H1 (cell line): ENCODE data around the gene DGAT2. TPM values are rescaled to one million over a fixed set of nuclear protein-coding genes. Genes with fewer than 3 reads are reported as not detected.

Source experiments
- CTCF ChIA-PET: fragments of 300-600 bp; sonication (Branson Sonifier 250); formaldehyde crosslinking; loops from one replicate; lab custom pipeline; 2021; ENCODE audit not compliant: partially characterized antibody; lab: Charles Lee
- POLR2A ChIA-PET: fragments of 300-600 bp; sonication (Branson Sonifier 250); formaldehyde crosslinking; loops from one replicate; lab custom pipeline; 2021; ENCODE audit warnings: inconsistent platforms; ENCODE audit not compliant: partially characterized antibody; lab: Charles Lee
- DNase-seq, 2 experiments: peaks; one replicate each; pipeline versions ENCODE4 v3.0.0 to v3.0.0-alpha.2; 2010 to 2022; ENCODE audit warnings: low spot score in 2 of 2, low read depth in 1 of 2, mixed read lengths in 1 of 2
- FAIRE-seq: peaks from 2 replicates; lab custom pipeline; 2011; peaks lifted over from hg19 to GRCh38; lab: Jason Lieb, UNC
- H2AFZ ChIP-seq: 2 replicates; pipeline ENCODE4 v1.8.1; 2012; ENCODE audit warnings: low read length, inconsistent platforms
- H2AK5ac ChIP-seq: 2 replicates; pipeline ENCODE4 v1.6.1; 2013; ENCODE audit warnings: low read depth, low read length
- H2BK120ac ChIP-seq: replicated peaks from 2 replicates; pipeline ENCODE3; 2013; ENCODE audit warnings: low read depth, low read length, inconsistent platforms
- H2BK12ac ChIP-seq: 2 replicates; pipeline ENCODE4 v1.6.1; 2013; ENCODE audit warnings: low read depth, low read length
- H2BK15ac ChIP-seq: 2 replicates; pipeline ENCODE4 v1.6.1; 2013; ENCODE audit warnings: low read length
- H2BK20ac ChIP-seq: 2 replicates; pipeline ENCODE4 v1.6.1; 2013; ENCODE audit warnings: low read length
- H2BK5ac ChIP-seq: 2 replicates; pipeline ENCODE4 v1.6.1; 2013; ENCODE audit warnings: low read depth, low read length
- H3K14ac ChIP-seq: 2 replicates; pipeline ENCODE4 v1.6.1; 2013; ENCODE audit warnings: inconsistent platforms; ENCODE audit not compliant: insufficient read length
- H3K18ac ChIP-seq: 2 replicates; pipeline ENCODE4 v1.6.1; 2013; ENCODE audit warnings: low read length; ENCODE audit errors: extremely low read depth
- H3K23ac ChIP-seq: 2 replicates; pipeline ENCODE4 v1.6.1; 2013; ENCODE audit warnings: inconsistent platforms; ENCODE audit not compliant: insufficient read length
- H3K23me2 ChIP-seq: 2 replicates; pipeline ENCODE4 v1.6.1; 2013; ENCODE audit warnings: low read depth, low read length
- H3K27ac ChIP-seq: 2 replicates; pipeline ENCODE4 v1.6.1; 2011; ENCODE audit warnings: low read depth, low read length, inconsistent platforms
- H3K27me3 ChIP-seq, 4 experiments: replicated peaks in 1 of 4; 1 replicate in 1 of 4; 2 replicates in 3 of 4; pipeline versions ENCODE4 v1.6.1 to v1.8.1; 2011 to 2013; ENCODE audit warnings: low read length in 3 of 4, mild to moderate bottlenecking in 3 of 4, inconsistent platforms in 2 of 4, mixed read lengths in 2 of 4, moderate library complexity in 1 of 4; ENCODE audit not compliant: control insufficient read depth in 3 of 4, insufficient read depth in 3 of 4; ENCODE audit errors: extremely low read depth in 1 of 4
- H3K36me3 ChIP-seq, 4 experiments: 2 replicates each; pipeline versions ENCODE4 v1.6.1 to v1.8.1; 2011 to 2013; ENCODE audit warnings: mild to moderate bottlenecking in 4 of 4, low read length in 3 of 4, moderate library complexity in 2 of 4, control low read depth in 1 of 4, inconsistent platforms in 1 of 4; ENCODE audit not compliant: insufficient read depth in 4 of 4, control insufficient read depth in 2 of 4
- H3K4ac ChIP-seq: replicated peaks from 2 replicates; pipeline ENCODE3; 2013; ENCODE audit warnings: low read length, low read depth, mixed read lengths, inconsistent platforms; ENCODE audit not compliant: insufficient read length
- H3K4me1 ChIP-seq, 4 experiments: replicated peaks in 1 of 4; 1 replicate in 1 of 4; 2 replicates in 3 of 4; pipeline versions ENCODE4 v1.6.1 to v1.8.1; 2011 to 2013; ENCODE audit warnings: low read length in 3 of 4, inconsistent platforms in 2 of 4, mixed read lengths in 1 of 4; ENCODE audit not compliant: insufficient read depth in 4 of 4, control insufficient read depth in 3 of 4
- H3K4me2 ChIP-seq, 2 experiments: 2 replicates each; pipeline versions ENCODE4 v1.6.1 to v1.8.1; 2011 to 2013; ENCODE audit warnings: low read depth in 2 of 2, low read length in 2 of 2, control low read depth in 1 of 2, inconsistent platforms in 1 of 2, mild to moderate bottlenecking in 1 of 2; ENCODE audit not compliant: insufficient read depth in 1 of 2
- H3K4me3 ChIP-seq, 4 experiments: fragments of 200-600, 300-600 bp in 1 of 4; sonication (generic), shearing (Covaris generic), sonication (Bioruptor Twin) in 1 of 4; 2 replicates each; pipeline versions ENCODE4 v1.5.1 to v1.8.1; 2011 to 2016; ENCODE audit warnings: low read length in 4 of 4, low read depth in 3 of 4, control low read depth in 2 of 4, inconsistent platforms in 2 of 4, mild to moderate bottlenecking in 2 of 4, mixed read lengths in 1 of 4, moderate library complexity in 1 of 4; ENCODE audit not compliant: insufficient read depth in 2 of 4; ENCODE audit errors: extremely low read depth in 1 of 4
- H3K56ac ChIP-seq: replicated peaks from 2 replicates; pipeline ENCODE3; 2013; ENCODE audit warnings: low read depth, mild to moderate bottlenecking, mixed read lengths, low read length, inconsistent platforms; ENCODE audit not compliant: insufficient read length
- H3K79me1 ChIP-seq: 2 replicates; pipeline ENCODE4 v1.6.1; 2013; ENCODE audit warnings: low read depth, low read length, control low read depth
- H3K79me2 ChIP-seq, 2 experiments: 2 replicates each; pipeline versions ENCODE4 v1.6.1 to v1.8.1; 2012 to 2013; ENCODE audit warnings: low read length in 2 of 2, mild to moderate bottlenecking in 2 of 2, inconsistent platforms in 1 of 2; ENCODE audit not compliant: insufficient read depth in 2 of 2, control insufficient read depth in 1 of 2
- H3K9ac ChIP-seq, 4 experiments: replicated peaks in 1 of 4; 1 replicate in 1 of 4; 2 replicates in 3 of 4; pipeline versions ENCODE4 v1.6.1 to v1.8.1; 2011 to 2013; ENCODE audit warnings: low read depth in 3 of 4, low read length in 3 of 4, control low read depth in 2 of 4, mild to moderate bottlenecking in 2 of 4, moderate library complexity in 2 of 4, inconsistent platforms in 1 of 4; ENCODE audit errors: extremely low read depth in 1 of 4
- H3K9me3 ChIP-seq, 2 experiments: 2 replicates each; pipeline versions ENCODE4 v1.6.1 to v1.8.1; 2012 to 2013; ENCODE audit warnings: mild to moderate bottlenecking in 2 of 2, moderate library complexity in 2 of 2, control low read depth in 1 of 2, inconsistent platforms in 1 of 2, low read depth in 1 of 2, low read length in 1 of 2, mixed read lengths in 1 of 2; ENCODE audit not compliant: insufficient read depth in 2 of 2
- H4K20me1 ChIP-seq, 2 experiments: replicated peaks in 1 of 2; 2 replicates each; pipeline versions ENCODE3 to v1.8.1; 2011 to 2013; ENCODE audit warnings: inconsistent platforms in 2 of 2, low read length in 2 of 2, mild to moderate bottlenecking in 1 of 2; ENCODE audit not compliant: insufficient read depth in 2 of 2, control insufficient read depth in 1 of 2
- H4K5ac ChIP-seq: 2 replicates; pipeline ENCODE4 v1.6.1; 2013; ENCODE audit warnings: low read length, low read depth, mixed read lengths, inconsistent platforms; ENCODE audit not compliant: insufficient read length
- H4K8ac ChIP-seq: 2 replicates; pipeline ENCODE4 v1.8.0; 2013; ENCODE audit warnings: mild to moderate bottlenecking, moderate library complexity, low read length, inconsistent platforms; ENCODE audit not compliant: insufficient read depth; ENCODE audit errors: extremely low read depth
- H4K91ac ChIP-seq: replicated peaks from 2 replicates; pipeline ENCODE3; 2013; ENCODE audit warnings: low read length, mixed read lengths, inconsistent platforms; ENCODE audit not compliant: insufficient read length
- ASH2L ChIP-seq: fragments of 200-600, 300-600 bp; sonication (generic); IDR thresholded peaks from one replicate; pipeline ENCODE4 v1.7.1; 2017; ENCODE audit warnings: low read length
- BACH1 ChIP-seq: IDR thresholded peaks from 2 replicates; pipeline ENCODE4 v1.6.1; 2012; ENCODE audit warnings: low read length, improper control_type of control experiment
- BCL11A ChIP-seq, 2 experiments: IDR thresholded peaks; one replicate each; pipeline ENCODE4 v1.6.1; 2011; ENCODE audit warnings: low read depth in 2 of 2, low read length in 2 of 2, mild to moderate bottlenecking in 2 of 2
- BRCA1 ChIP-seq: IDR thresholded peaks from 2 replicates; pipeline ENCODE4 v1.6.1; 2012; ENCODE audit warnings: low read depth, low read length, improper control_type of control experiment
- E2F6 ChIP-seq: IDR thresholded peaks from 2 replicates; pipeline ENCODE4 v1.6.1; 2012; ENCODE audit warnings: inconsistent platforms
- JUN ChIP-seq: IDR thresholded peaks from 2 replicates; pipeline ENCODE4 v1.6.1; 2011; ENCODE audit warnings: low read depth, mild to moderate bottlenecking, improper control_type of control experiment, low read length
- KDM1A ChIP-seq: fragments of 200-600, 300-600 bp; sonication (generic); IDR thresholded peaks from 2 replicates; pipeline ENCODE4 v1.7.1; 2016; ENCODE audit warnings: mild to moderate bottlenecking, low read length, borderline replicate concordance
- KDM4A ChIP-seq: IDR thresholded peaks from one replicate; pipeline ENCODE4 v1.7.1; 2012; ENCODE audit warnings: low read depth, mild to moderate bottlenecking, moderate library complexity, low read length, inconsistent platforms; ENCODE audit not compliant: severe bottlenecking
- POLR2AphosphoS5 ChIP-seq: IDR thresholded peaks from 2 replicates; pipeline ENCODE4 v1.6.1; 2011; ENCODE audit warnings: low read depth, low read length
- RXRA ChIP-seq: IDR thresholded peaks from 2 replicates; pipeline ENCODE4 v1.6.1; 2011; ENCODE audit warnings: low read depth, mild to moderate bottlenecking, low read length, moderate library complexity; ENCODE audit not compliant: insufficient read depth
- SIN3A ChIP-seq, 2 experiments: IDR thresholded peaks in 1 of 2; conservative IDR thresholded peaks in 1 of 2; 2 replicates each; pipeline ENCODE4 v1.6.1; 2011 to 2012; ENCODE audit warnings: low read length in 2 of 2, improper control_type of control experiment in 1 of 2, low read depth in 1 of 2, mild to moderate bottlenecking in 1 of 2
- SIRT6 ChIP-seq: IDR thresholded peaks from one replicate; pipeline ENCODE4 v1.7.1; 2012; ENCODE audit warnings: low read length, inconsistent platforms
- TAF1 ChIP-seq: IDR thresholded peaks from 2 replicates; pipeline ENCODE4 v1.6.1; 2011; ENCODE audit warnings: mild to moderate bottlenecking, low read depth, low read length
- TBP ChIP-seq: IDR thresholded peaks from 2 replicates; pipeline ENCODE4 v1.6.1; 2011; ENCODE audit warnings: low read depth, low read length, improper control_type of control experiment
- TEAD4 ChIP-seq: IDR thresholded peaks from 2 replicates; pipeline ENCODE4 v1.6.1; 2012; ENCODE audit warnings: low read depth, low read length, inconsistent platforms, mixed read lengths
- WGBS, 2 experiments: shearing (Covaris generic) in 1 of 2; methylation state at CpG; one replicate each; pipeline versions ENCODE4 v1.1.6 to v1.1.7; 2013 to 2015; ENCODE audit warnings: low lambda C conversion rate in 2 of 2, mixed read lengths in 2 of 2, inconsistent platforms in 1 of 2, low coverage in 1 of 2, missing lambda C conversion rate in 1 of 2; ENCODE audit not compliant: insufficient replicate concordance in 2 of 2, insufficient coverage in 1 of 2, insufficient read length in 1 of 2; ENCODE audit errors: extremely low coverage in 1 of 2, missing lambda C conversion rate in 1 of 2; 5-methylcytosine and 5-hydroxymethylcytosine counted together
- polyA plus RNA-seq, 7 experiments: library from polyadenylated mRNA; depleted of rRNA in 3 of 7; stranded (reverse) in 5 of 7; unstranded in 2 of 7; fragments of >200 nt in 5 of 7; fragments of 200-250 nt in 2 of 7; gene quantifications; 1 replicate in 5 of 7; 2 replicates in 1 of 7; 4 replicates in 1 of 7; pipeline versions ENCODE4 v1.2.1 to v1.2.3, GENCODE V29; 2011 to 2013; ENCODE audit warnings: missing spikeins in 2 of 7, mixed read lengths in 2 of 7
- total RNA-seq: library from RNA; stranded (reverse); fragmentation: NEBNext Ultra II Directional; extraction: Animal tissue kit (Norgen Biotek cat#: 25700); gene quantifications from 2 replicates; pipeline ENCODE4 v1.2.1, GENCODE V29; 2021

DGAT2 gene
- total and polyA plus RNA-seq, 2 of the 8 experiments (the other 6 are each of a cell fraction or from before 2014, with no cell fraction given): 3.2 to 5.9 TPM

GRCh38 chr11:75822541-75822940 lies 54.0 kb downstream of the DGAT2 start:
- H3K27ac ChIP-seq: no peak overlapping the region
- H2BK20ac ChIP-seq: no peak overlapping the region
- DNase-seq: no peak
- no peaks in the 10 kb centered on the region for H4K20me1 ChIP-seq
- FAIRE-seq: no peak
- no peaks in the 10 kb centered on the region for H3K23me2 ChIP-seq
- CTCF ChIA-PET: interaction anchor here (0.8 to 1.8 kb wide), 4 partner anchors 10 to 54 kb away, joined by 3 to 4 read pairs (median 4); partner anchors contain the start of gene DGAT2
- no peaks in the 10 kb centered on the region for H3K36me3 ChIP-seq
- H3K4me1 ChIP-seq: no peaks in the 10 kb centered on the region
- no peak overlapping the region for H3K14ac ChIP-seq
- H3K79me1 ChIP-seq: no peaks in the 10 kb centered on the region; the same call in 1 of the 2 replicates
- no peak overlapping the region for H2BK12ac ChIP-seq
- no peak overlapping the region for H3K18ac ChIP-seq
- no peak overlapping the region for H4K91ac ChIP-seq
- no peak overlapping the region for H3K4me3 ChIP-seq
- peaks cover 0 to 34% of the 10 kb centered on the region in 2 experiments; a peak in 2 of 4 replicates for H3K79me2 ChIP-seq
- no peak overlapping the region for H3K4ac ChIP-seq
- H2BK120ac ChIP-seq: no peak overlapping the region
- no peak overlapping the region for H3K23ac ChIP-seq
- no peaks in the 10 kb centered on the region for H3K27me3 ChIP-seq
- H2BK5ac ChIP-seq: no peak overlapping the region
- no peak overlapping the region for H3K56ac ChIP-seq
- H3K4me2 ChIP-seq: no peak overlapping the region
- H3K9ac ChIP-seq: no peak overlapping the region
- no peaks in the 10 kb centered on the region for H3K9me3 ChIP-seq
- POLR2A ChIA-PET: no interaction called here
- H4K5ac ChIP-seq: no peak overlapping the region
- H2BK15ac ChIP-seq: no peak overlapping the region
- WGBS, 2 experiments: 95% methylated on average over 3 of the region's 3 CpGs; no CpG with 5 or more reads in 1 of the 2 experiments
- H2AK5ac ChIP-seq: no peak overlapping the region
- H2AFZ ChIP-seq: no peak overlapping the region
- H4K8ac ChIP-seq: no peak overlapping the region
- TF ChIP-seq BACH1: no peak
- TF ChIP-seq BRCA1: no peak
- TF ChIP-seq SIRT6: no peak
- TF ChIP-seq KDM1A: no peak
- no peak for TF ChIP-seq JUN
- no peak for TF ChIP-seq ASH2L
- TF ChIP-seq POLR2AphosphoS5: no peak
- no peak for TF ChIP-seq TEAD4
- no peak for TF ChIP-seq E2F6
- no peak for TF ChIP-seq BCL11A (IDR thresholded peaks at IDR 0.05; ENCODE audit: low read depth in 2 of 2, low read length in 2 of 2)
- TF ChIP-seq SIN3A (conservative IDR thresholded peaks at IDR 0.05 in 1 of 2, IDR thresholded peaks at IDR 0.05 in 1 of 2; ENCODE audit: low read depth in 1 of 2, low read length in 2 of 2): no peak
- TF ChIP-seq TBP: no peak
- no peak for TF ChIP-seq TAF1
- no peak for TF ChIP-seq RXRA
- TF ChIP-seq KDM4A: no peak
